Retinal pigment epithelial cell (primary cell): Measurements from ENCODE around the gene PPM1B.

ENCODE experiments used
- DNase-seq: peaks from one replicate; pipeline ENCODE4 v3.0.0-alpha.2; 2010; ENCODE audit warnings: low read depth
- H3K4me3 ChIP-seq: 2 replicates; pipeline ENCODE4 v1.5.1; 2011; ENCODE audit warnings: mild to moderate bottlenecking, low read length, control low read depth, moderate library complexity
- TF ChIP-seq, protein P1 (sequence below): conservative IDR thresholded peaks from 2 replicates; pipeline ENCODE4 v1.5.1; 2011; ENCODE audit warnings: low read depth, low read length, control low read depth, inconsistent platforms

The PPM1B gene

DNA sequence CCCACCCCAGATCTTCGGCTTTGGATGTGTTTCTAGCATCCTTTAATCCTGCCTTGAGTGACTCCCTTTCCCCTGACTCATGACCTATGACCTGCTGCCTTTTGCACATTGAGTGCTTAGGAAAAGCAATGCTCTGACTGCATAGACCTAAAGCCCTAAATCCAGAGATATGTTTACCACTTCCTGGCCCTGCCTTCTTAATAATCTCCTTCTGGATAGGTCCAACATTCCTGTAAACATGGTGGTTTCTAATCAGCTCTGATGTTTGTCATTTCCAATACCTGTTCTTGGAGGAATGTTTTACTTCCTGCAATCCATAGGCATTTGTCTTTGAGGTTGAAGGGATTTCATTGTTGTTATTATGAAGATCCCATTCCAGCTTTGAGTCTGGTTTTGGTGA is 108.9 kb downstream of the PPM1B start:
- DNase-seq = no peak
- TF ChIP-seq, protein P1, sequence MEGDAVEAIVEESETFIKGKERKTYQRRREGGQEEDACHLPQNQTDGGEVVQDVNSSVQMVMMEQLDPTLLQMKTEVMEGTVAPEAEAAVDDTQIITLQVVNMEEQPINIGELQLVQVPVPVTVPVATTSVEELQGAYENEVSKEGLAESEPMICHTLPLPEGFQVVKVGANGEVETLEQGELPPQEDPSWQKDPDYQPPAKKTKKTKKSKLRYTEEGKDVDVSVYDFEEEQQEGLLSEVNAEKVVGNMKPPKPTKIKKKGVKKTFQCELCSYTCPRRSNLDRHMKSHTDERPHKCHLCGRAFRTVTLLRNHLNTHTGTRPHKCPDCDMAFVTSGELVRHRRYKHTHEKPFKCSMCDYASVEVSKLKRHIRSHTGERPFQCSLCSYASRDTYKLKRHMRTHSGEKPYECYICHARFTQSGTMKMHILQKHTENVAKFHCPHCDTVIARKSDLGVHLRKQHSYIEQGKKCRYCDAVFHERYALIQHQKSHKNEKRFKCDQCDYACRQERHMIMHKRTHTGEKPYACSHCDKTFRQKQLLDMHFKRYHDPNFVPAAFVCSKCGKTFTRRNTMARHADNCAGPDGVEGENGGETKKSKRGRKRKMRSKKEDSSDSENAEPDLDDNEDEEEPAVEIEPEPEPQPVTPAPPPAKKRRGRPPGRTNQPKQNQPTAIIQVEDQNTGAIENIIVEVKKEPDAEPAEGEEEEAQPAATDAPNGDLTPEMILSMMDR = no peak
- no peak overlapping the region for H3K4me3 ChIP-seq

DNA sequence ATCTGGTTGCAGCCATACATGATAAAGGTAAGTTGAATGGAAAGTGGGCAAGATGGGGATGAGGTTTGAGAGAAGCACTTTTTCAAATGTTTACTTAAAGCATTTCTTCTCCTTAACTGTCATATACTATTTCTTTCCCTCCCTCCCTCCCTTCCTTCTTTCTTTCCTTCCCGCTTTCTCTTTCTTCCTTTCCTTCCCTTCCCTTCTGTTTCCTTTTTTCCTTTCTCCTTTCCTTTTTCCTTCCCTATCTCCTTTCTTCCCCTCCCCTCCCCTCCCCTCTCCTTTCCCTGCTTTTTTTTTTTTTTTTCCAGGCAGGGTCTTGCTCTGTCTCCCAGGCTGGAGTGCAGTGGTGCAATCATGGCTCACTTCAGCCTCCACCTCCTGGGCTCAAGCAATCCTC is 112.2 kb downstream of the PPM1B start:
- DNase-seq = no peak
- TF ChIP-seq, protein P1 = no peak
- H3K4me3 ChIP-seq = no peak overlapping the region
